HUES64 (cell line): ENCODE results near the gene PERM1.

Experiments used
- H3K27ac ChIP-seq: 2 replicates; pipeline ENCODE4 v1.7.0; 2013; ENCODE audit warnings: low read depth, low read length, inconsistent platforms
- H3K27me3 ChIP-seq: 2 replicates; pipeline ENCODE4 v1.6.1; 2013; ENCODE audit warnings: mild to moderate bottlenecking, low read length; ENCODE audit not compliant: insufficient read depth
- H3K36me3 ChIP-seq: 2 replicates; pipeline ENCODE4 v1.6.1; 2013; ENCODE audit warnings: mild to moderate bottlenecking, low read length; ENCODE audit not compliant: insufficient read depth
- H3K4me1 ChIP-seq: 2 replicates; pipeline ENCODE4 v1.6.1; 2013; ENCODE audit warnings: mild to moderate bottlenecking, low read length, moderate library complexity; ENCODE audit not compliant: insufficient read depth
- H3K4me3 ChIP-seq: 2 replicates; pipeline ENCODE4 v1.5.1; 2013; ENCODE audit warnings: mild to moderate bottlenecking, low read length, moderate library complexity
- H3K9ac ChIP-seq: 2 replicates; pipeline ENCODE4 v1.6.1; 2013; ENCODE audit warnings: mild to moderate bottlenecking, low read depth, low read length
- H3K9me3 ChIP-seq: 2 replicates; pipeline ENCODE4 v1.6.1; 2013; ENCODE audit warnings: low read depth, low read length; ENCODE audit not compliant: insufficient read depth
- WGBS: fragments of 150-250, 120-280 bp; methylation state at CpG from one replicate; pipeline ENCODE4 v1.1.7; 2013; ENCODE audit warnings: missing lambda C conversion rate; 5-methylcytosine and 5-hydroxymethylcytosine counted together

PERM1 gene

GRCh38 chr1:932776-933602 is 48.9 kb downstream of the PERM1 start:
- no peak overlapping the region for H3K9ac ChIP-seq
- no peak overlapping the region for H3K4me3 ChIP-seq
- no peaks in the 10 kb centered on the region for H3K9me3 ChIP-seq
- H3K27me3 ChIP-seq, result peaks cover 91% of the 10 kb centered on the region
- H3K27ac ChIP-seq, result no peak overlapping the region
- no peaks in the 10 kb centered on the region for H3K36me3 ChIP-seq
- peaks cover 8% of the 10 kb centered on the region; the same call in 1 of the 2 replicates for H3K4me1 ChIP-seq
- 75% methylated on average over 25 of the region's 25 CpGs for WGBS

- H3K9ac ChIP-seq, result no peak overlapping the region
- H3K36me3 ChIP-seq, result no peaks in the 10 kb centered on the region
- WGBS, result 54% methylated on average over 16 of the region's 16 CpGs
- H3K4me3 ChIP-seq, result no peak overlapping the region
- no peaks in the 10 kb centered on the region for H3K9me3 ChIP-seq
- peaks cover 8% of the 10 kb centered on the region; the same call in 1 of the 2 replicates for H3K4me1 ChIP-seq
- H3K27ac ChIP-seq, result no peak overlapping the region
- peaks cover 92% of the 10 kb centered on the region for H3K27me3 ChIP-seq
Measured at GRCh38 chr1:932173-932510, 49.8 kb downstream of the PERM1 start.

- H3K27me3 ChIP-seq, result peaks cover 92% of the 10 kb centered on the region
- H3K4me3 ChIP-seq, result no peak overlapping the region
- H3K27ac ChIP-seq, result no peak overlapping the region
- peaks cover 8% of the 10 kb centered on the region; the same call in 1 of the 2 replicates for H3K4me1 ChIP-seq
- 69% methylated on average over 15 of the region's 15 CpGs for WGBS
- no peak overlapping the region for H3K9ac ChIP-seq
- H3K9me3 ChIP-seq, result no peaks in the 10 kb centered on the region
- no peaks in the 10 kb centered on the region for H3K36me3 ChIP-seq
Measured at GRCh38 chr1:931380-932172, 50.3 kb downstream of the PERM1 start.

- Histone ChIP-seq H3K9ac (no peak overlapping the region), H3K27me3 (peaks cover 92% of the 10 kb centered on the region)
Measured at GRCh38 chr1:930633-931138, 51.2 kb downstream of the PERM1 start.

GRCh38 chr1:929712-930632 is 51.9 kb downstream of the PERM1 start:
- Histone ChIP-seq H3K9me3 (no peaks in the 10 kb centered on the region), H3K27ac (no peak overlapping the region), H3K36me3 (no peaks in the 10 kb centered on the region), H3K4me1 (0 out of 2 replicates have a peak, but pooled peaks cover 2% of the 10 kb centered on the region), H3K4me3 (no peak overlapping the region), H3K27me3 (peaks cover 92% of the 10 kb centered on the region), H3K9ac (no peak overlapping the region)
- 85% methylated on average over 40 of the region's 40 CpGs for WGBS

More at GRCh38 chr1:930633-931138, 51.2 kb downstream of the PERM1 start:
- peaks cover 8% of the 10 kb centered on the region; the same call in 1 of the 2 replicates for H3K4me1 ChIP-seq
- H3K36me3 ChIP-seq, result no peaks in the 10 kb centered on the region
- H3K27ac ChIP-seq, result no peak overlapping the region
- H3K4me3 ChIP-seq, result no peak overlapping the region
- 75% methylated on average over 18 of the region's 18 CpGs for WGBS
- no peaks in the 10 kb centered on the region for H3K9me3 ChIP-seq

- Histone ChIP-seq H3K4me3 (no peak overlapping the region), H3K4me1 (no peaks in the 10 kb centered on the region), H3K9me3 (no peaks in the 10 kb centered on the region), H3K36me3 (no peaks in the 10 kb centered on the region), H3K27me3 (peaks cover 98% of the 10 kb centered on the region), H3K9ac (no peak overlapping the region), H3K27ac (no peak overlapping the region)
- 76% methylated on average over 39 of the region's 40 CpGs for WGBS
Measured at GRCh38 chr1:928825-929661, 52.9 kb downstream of the PERM1 start.

GRCh38 chr1:927748-928147 is 54.1 kb downstream of the PERM1 start:
- Histone ChIP-seq H3K36me3 (no peaks in the 10 kb centered on the region), H3K9ac (no peak overlapping the region), H3K27me3 (peaks cover 100% of the 10 kb centered on the region), H3K4me3 (no peak overlapping the region), H3K4me1 (no peaks in the 10 kb centered on the region), H3K27ac (no peak overlapping the region), H3K9me3 (no peaks in the 10 kb centered on the region)
- WGBS, result 84% methylated on average over 10 of the region's 10 CpGs

GRCh38 chr1:927234-927633 is 54.7 kb downstream of the PERM1 start:
- Histone ChIP-seq H3K36me3 (no peaks in the 10 kb centered on the region), H3K4me1 (no peaks in the 10 kb centered on the region), H3K27ac (no peak overlapping the region), H3K27me3 (peaks cover 100% of the 10 kb centered on the region), H3K9me3 (no peaks in the 10 kb centered on the region), H3K4me3 (no peak overlapping the region), H3K9ac (no peak overlapping the region)
- WGBS, result 63% methylated on average over 9 of the region's 9 CpGs

- H3K9me3 ChIP-seq, result no peaks in the 10 kb centered on the region
- no peak overlapping the region for H3K9ac ChIP-seq
- peaks cover 100% of the 10 kb centered on the region for H3K27me3 ChIP-seq
- peak overlapping the region; percentile 45 for H3K4me3 ChIP-seq
- 4% methylated on average over 65 of the region's 65 CpGs for WGBS
- H3K27ac ChIP-seq, result no peak overlapping the region
- H3K36me3 ChIP-seq, result no peaks in the 10 kb centered on the region
- peaks cover 3% of the 10 kb centered on the region; the same call in 1 of the 2 replicates for H3K4me1 ChIP-seq
Measured at GRCh38 chr1:925561-926421, 56.1 kb downstream of the PERM1 start.
